ENCODE results near the gene KAT6B.

GRCh38 chr10:74784462-74784861 is 41.9 kb upstream of the KAT6B start:
- TF ChIP-seq CTCF (IDR thresholded peaks at IDR 0.05), result no peak
- TF ChIP-seq POLR2A (IDR thresholded peaks at IDR 0.05), result no peak

All from prostate gland (tissue), 2 donors.